Right kidney (tissue), 1 donor: ENCODE measurements around the gene MED8.
"Not testable (repeated sequence)": the region's sequence is repeated elsewhere in the genome, so short reads cannot be mapped to it uniquely, and the experiment has no call there.

Experiments used
- DNase-seq: peaks from one replicate; pipeline ENCODE4 v3.0.0-alpha.2; 2016

MED8 gene

GRCh38 chr1:43422995-43423671 lies 33.5 kb upstream of the MED8 start:
- DNase-seq, result no peak

- DNase-seq, result no peak
These were observed 32.6 kb upstream of the MED8 start for GRCh38 chr1:43421976-43422750.

- DNase-seq, result no peak
These were observed 31.8 kb upstream of the MED8 start for GRCh38 chr1:43421396-43421795.

GRCh38 chr1:43420874-43421273 lies 31.3 kb upstream of the MED8 start:
- DNase-seq, result no peak

GRCh38 chr1:43419627-43420425 lies 30.2 kb upstream of the MED8 start:
- no peak for DNase-seq

GRCh38 chr1:43418858-43419257 lies 29.3 kb upstream of the MED8 start:
- no peak for DNase-seq

GRCh38 chr1:43415901-43416300 lies 26.3 kb upstream of the MED8 start:
- no peak for DNase-seq

- peak; percentile 34 for DNase-seq
These were observed 25.1 kb upstream of the MED8 start for GRCh38 chr1:43414634-43415223.

GRCh38 chr1:43413426-43413825 lies 23.8 kb upstream of the MED8 start:
- not testable (repeated sequence) for DNase-seq

GRCh38 chr1:43410571-43410970 lies 21.0 kb upstream of the MED8 start:
- DNase-seq, result no peak

GRCh38 chr1:43405876-43406234 lies 16.3 kb upstream of the MED8 start:
- DNase-seq, result no peak

GRCh38 chr1:43405219-43405875 lies 15.7 kb upstream of the MED8 start:
- no peak for DNase-seq

- DNase-seq, result no peak
These were observed 14.8 kb upstream of the MED8 start for GRCh38 chr1:43404353-43404752.

- no peak for DNase-seq
These were observed 12.7 kb upstream of the MED8 start for GRCh38 chr1:43402089-43402865.

GRCh38 chr1:43400441-43400840 lies 10.8 kb upstream of the MED8 start:
- DNase-seq, result not testable (repeated sequence)

- no peak for DNase-seq
These were observed 8.6 kb upstream of the MED8 start for GRCh38 chr1:43398227-43398626.

- no peak for DNase-seq
These were observed 6.5 kb upstream of the MED8 start for GRCh38 chr1:43396059-43396458.

- DNase-seq, result no peak
These were observed 5.9 kb upstream of the MED8 start for GRCh38 chr1:43395523-43395922.

GRCh38 chr1:43392702-43393101 lies 3.1 kb upstream of the MED8 start:
- DNase-seq, result no peak

GRCh38 chr1:43388613-43389012 lies 987 bp downstream of the MED8 start:
- no peak for DNase-seq

- no peak for DNase-seq
These were observed 1.5 kb downstream of the MED8 start for GRCh38 chr1:43387976-43388599.
